BLaER1 (cell line): ENCODE data around the gene ELOVL3.
"Not testable (repeated sequence)": the region's sequence is repeated elsewhere in the genome, so short reads cannot be mapped to it uniquely, and the experiment has no call there.

Experiments used
- H3K27ac ChIP-seq: shearing (Covaris generic); formaldehyde crosslinking; 2 replicates; pipeline ENCODE4 v1.8.1; 2022
- H3K27me3 ChIP-seq: shearing (Covaris generic); formaldehyde crosslinking; 2 replicates; pipeline ENCODE4 v1.8.1; 2022
- H3K36me3 ChIP-seq: shearing (Covaris generic); formaldehyde crosslinking; 2 replicates; pipeline ENCODE4 v1.8.1; 2022
- H3K4me1 ChIP-seq: shearing (Covaris generic); formaldehyde crosslinking; 2 replicates; pipeline ENCODE4 v1.8.1; 2022
- H3K4me2 ChIP-seq: shearing (Covaris generic); formaldehyde crosslinking; 2 replicates; pipeline ENCODE4 v1.8.1; 2022
- H3K4me3 ChIP-seq: shearing (Covaris generic); formaldehyde crosslinking; 2 replicates; pipeline ENCODE4 v1.8.1; 2022
- H3K9ac ChIP-seq: shearing (Covaris generic); formaldehyde crosslinking; 2 replicates; pipeline ENCODE4 v1.8.1; 2022
- H3K9me3 ChIP-seq: shearing (Covaris generic); formaldehyde crosslinking; 2 replicates; pipeline ENCODE4 v1.8.1; 2022
- H4K20me1 ChIP-seq: shearing (Covaris generic); formaldehyde crosslinking; 2 replicates; pipeline ENCODE4 v1.8.1; 2022
- Cebpa-rat ChIP-seq: shearing (Covaris generic); IDR thresholded peaks from 2 replicates; pipeline ENCODE4 v1.8.1; 2022

Gene ELOVL3, protein sequence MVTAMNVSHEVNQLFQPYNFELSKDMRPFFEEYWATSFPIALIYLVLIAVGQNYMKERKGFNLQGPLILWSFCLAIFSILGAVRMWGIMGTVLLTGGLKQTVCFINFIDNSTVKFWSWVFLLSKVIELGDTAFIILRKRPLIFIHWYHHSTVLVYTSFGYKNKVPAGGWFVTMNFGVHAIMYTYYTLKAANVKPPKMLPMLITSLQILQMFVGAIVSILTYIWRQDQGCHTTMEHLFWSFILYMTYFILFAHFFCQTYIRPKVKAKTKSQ

DNA sequence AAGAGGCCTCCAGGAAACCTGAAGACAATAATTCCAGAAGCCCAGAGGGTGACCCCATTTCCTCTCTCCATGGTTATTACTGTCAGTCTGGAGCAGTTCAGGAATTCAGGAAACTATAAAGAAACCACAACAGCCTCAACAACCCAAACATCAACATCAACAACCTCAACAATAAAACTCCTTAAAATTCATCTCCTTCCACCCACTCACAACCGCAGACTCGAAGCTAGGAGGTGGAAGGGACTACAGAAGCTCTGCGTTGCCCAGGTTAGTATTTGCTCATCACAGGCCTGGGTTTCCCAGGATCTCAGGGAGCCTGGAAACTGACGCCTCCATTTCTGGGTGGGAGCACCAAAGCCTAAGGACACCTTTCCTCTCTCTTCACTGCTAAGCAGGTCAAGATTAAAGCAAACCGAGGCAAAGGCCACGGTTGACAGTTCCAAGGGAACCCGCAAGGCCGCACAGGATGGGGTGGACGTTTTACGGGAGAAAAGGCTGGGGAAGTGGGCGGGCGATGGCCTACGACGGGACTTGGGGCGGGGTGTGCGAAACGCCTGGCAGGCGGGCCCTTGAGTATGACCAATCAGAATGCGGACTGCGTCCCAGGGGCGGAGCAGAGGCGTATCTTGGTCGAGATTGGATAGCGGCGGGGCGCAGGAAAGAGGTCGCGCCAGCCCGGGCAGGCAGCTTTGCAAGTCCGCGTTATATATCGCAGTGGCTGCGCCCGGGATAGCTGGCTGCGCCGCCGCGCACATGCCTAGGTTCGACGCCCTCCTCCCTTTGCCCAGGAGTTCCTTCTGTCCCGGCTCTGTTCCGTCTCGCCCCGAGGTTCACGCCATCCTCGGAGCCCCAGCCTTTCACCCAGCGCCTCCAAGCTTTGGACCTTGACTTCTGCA is at the start of gene ELOVL3:
ELOVL3 (plus strand) TSS at position 654 of the 896 bp plus-strand sequence. CDS start 250 bp downstream, outside the sequence.
- H3K4me3 ChIP-seq, result peak within 1 kb of the TSS; percentile 53
- no peaks in the 10 kb centered on the region for H3K36me3 ChIP-seq
- H3K27me3 ChIP-seq, result peaks cover 41% of the 10 kb centered on the region
- H3K27ac ChIP-seq, result no peak within 1 kb of the TSS
- no peaks in the 10 kb centered on the region for H3K9me3 ChIP-seq
- peaks cover 9% of the 10 kb centered on the region for H4K20me1 ChIP-seq
- H3K9ac ChIP-seq, result no peak within 1 kb of the TSS
- peak within 1 kb of the TSS; percentile 87 for H3K4me2 ChIP-seq
- TF ChIP-seq Cebpa-rat, result no peak
- peaks cover 26% of the 10 kb centered on the region for H3K4me1 ChIP-seq

DNA sequence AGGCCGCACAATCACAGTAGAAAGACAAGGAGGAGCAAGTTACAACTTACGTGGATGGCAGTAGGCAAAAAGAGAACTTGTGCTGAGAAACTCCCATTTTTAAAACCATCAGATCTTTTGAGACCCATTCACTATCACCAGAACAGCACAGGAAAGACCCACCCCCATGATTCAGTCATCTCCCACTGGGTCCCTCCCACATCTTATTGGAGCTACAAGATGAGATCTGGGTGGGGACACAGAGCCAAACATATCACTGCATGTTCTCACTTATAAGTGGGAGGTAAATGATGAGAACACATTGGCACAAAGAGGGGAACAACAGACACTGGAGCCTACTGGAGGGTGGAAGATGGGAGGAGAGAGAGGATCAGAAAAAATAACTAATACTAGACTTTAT is 41.5 kb upstream of the ELOVL3 start:
- Histone ChIP-seq H3K9me3 (peaks cover 34% of the 10 kb centered on the region), H3K4me3 (no peak overlapping the region), H3K36me3 (no peaks in the 10 kb centered on the region), H3K9ac (no peak overlapping the region), H3K4me2 (no peak overlapping the region), H4K20me1 (no peaks in the 10 kb centered on the region), H3K27me3 (no peaks in the 10 kb centered on the region), H3K27ac (no peak overlapping the region), H3K4me1 (no peaks in the 10 kb centered on the region)
- TF ChIP-seq Cebpa-rat, result no peak

DNA sequence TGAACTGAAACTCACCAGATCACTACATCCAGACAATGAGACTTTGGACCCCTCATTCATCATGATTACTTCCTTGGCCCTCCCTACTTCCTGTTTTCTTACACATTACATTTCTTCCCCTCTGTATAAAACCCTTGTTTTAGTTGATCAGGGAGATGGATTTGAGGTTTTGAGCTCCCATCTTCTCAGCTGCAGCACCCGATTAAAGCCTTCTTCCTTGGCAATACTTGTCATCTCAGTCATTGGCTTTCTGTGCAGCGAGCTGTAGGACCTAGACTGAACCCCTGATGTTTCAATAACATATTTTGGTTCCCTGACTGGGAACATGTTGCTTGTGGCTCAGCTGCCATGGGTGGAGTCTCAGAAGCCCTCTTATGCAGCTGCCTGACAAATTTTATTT is 40.8 kb upstream of the ELOVL3 start:
- no peak overlapping the region for H3K4me2 ChIP-seq
- H4K20me1 ChIP-seq, result no peaks in the 10 kb centered on the region
- H3K27ac ChIP-seq, result no peak overlapping the region
- no peaks in the 10 kb centered on the region for H3K4me1 ChIP-seq
- H3K27me3 ChIP-seq, result no peaks in the 10 kb centered on the region
- H3K9ac ChIP-seq, result no peak overlapping the region
- H3K4me3 ChIP-seq, result no peak overlapping the region
- no peaks in the 10 kb centered on the region for H3K36me3 ChIP-seq
- no peak for TF ChIP-seq Cebpa-rat
- H3K9me3 ChIP-seq, result peaks cover 41% of the 10 kb centered on the region

DNA sequence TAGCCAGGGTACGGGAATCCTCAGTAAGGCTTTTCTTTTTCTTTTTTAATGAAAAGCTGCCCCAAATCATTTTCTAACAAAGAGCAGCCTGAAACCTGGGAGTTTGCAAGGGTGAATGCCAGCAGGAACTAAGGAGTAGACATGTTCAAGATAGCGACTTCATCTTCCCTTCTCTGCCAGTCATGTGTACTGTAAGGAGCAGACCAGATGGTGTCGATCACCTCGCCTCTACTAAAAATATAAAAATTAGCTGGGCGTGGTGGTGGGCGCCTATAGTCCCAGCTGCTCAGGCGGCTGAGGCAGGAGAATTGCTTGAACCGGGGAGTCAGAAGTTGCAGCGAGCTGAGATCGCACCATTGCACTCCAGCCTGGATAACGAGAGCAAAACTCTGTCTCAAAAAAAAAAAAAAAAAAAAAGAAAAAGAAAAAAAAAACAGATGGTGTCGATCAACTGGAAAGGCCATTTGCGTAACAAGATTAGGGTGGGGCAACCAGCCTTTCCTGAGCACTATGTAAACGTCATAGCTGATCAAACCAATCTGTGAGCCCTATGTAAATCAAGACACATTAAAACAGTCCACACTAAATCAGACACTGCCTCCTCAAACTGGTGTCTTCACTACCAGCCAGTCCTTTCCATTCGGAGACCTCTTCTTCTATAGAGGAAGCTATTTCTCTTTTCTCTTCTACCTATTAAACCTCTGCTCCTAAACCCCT is 40.1 kb upstream of the ELOVL3 start:
- no peak for TF ChIP-seq Cebpa-rat
- Histone ChIP-seq H3K4me3 (no peak overlapping the region), H3K27ac (no peak overlapping the region), H3K27me3 (no peaks in the 10 kb centered on the region), H3K36me3 (no peaks in the 10 kb centered on the region), H3K9me3 (peaks cover 47% of the 10 kb centered on the region), H3K4me1 (no peaks in the 10 kb centered on the region), H4K20me1 (no peaks in the 10 kb centered on the region), H3K4me2 (no peak overlapping the region), H3K9ac (no peak overlapping the region)

DNA sequence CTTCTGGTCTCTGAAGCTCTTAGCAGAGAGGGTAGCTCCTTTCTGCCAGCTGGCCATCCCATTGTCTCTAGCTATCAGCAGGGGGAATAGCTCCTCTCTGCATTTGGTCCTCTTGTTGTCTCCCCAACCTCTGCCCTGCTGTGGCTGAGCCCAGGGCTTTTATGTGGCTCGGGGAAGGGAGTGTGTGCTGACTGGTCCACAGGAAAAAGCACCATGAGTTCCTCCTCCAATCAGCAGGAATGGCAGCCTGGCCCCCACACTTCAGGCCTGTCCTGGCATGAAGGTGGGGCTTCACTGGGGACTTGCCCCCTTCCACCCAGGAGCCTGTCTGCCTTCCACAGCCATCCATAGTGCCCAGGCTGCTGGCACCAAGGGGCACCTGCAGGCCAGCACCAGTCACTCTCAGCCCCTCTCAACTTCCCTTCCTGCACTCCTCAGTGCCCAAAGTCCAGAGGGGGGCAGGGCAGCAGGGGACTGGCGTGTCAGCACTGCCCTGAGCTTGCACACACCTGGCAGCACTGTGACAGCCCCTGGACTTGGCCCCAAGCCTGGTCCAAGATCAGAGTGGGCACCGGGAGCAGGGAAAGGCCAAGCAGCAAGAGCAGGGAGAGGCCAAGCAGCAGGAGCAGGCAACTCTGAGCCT is 37.7 kb upstream of the ELOVL3 start:
- Histone ChIP-seq H3K4me1 (no peaks in the 10 kb centered on the region), H3K27me3 (no peaks in the 10 kb centered on the region), H3K4me3 (no peak overlapping the region), H3K4me2 (no peak overlapping the region), H3K9me3 (peaks cover 72% of the 10 kb centered on the region), H4K20me1 (no peaks in the 10 kb centered on the region), H3K36me3 (no peaks in the 10 kb centered on the region), H3K27ac (no peak overlapping the region), H3K9ac (no peak overlapping the region)
- TF ChIP-seq Cebpa-rat, result no peak

DNA sequence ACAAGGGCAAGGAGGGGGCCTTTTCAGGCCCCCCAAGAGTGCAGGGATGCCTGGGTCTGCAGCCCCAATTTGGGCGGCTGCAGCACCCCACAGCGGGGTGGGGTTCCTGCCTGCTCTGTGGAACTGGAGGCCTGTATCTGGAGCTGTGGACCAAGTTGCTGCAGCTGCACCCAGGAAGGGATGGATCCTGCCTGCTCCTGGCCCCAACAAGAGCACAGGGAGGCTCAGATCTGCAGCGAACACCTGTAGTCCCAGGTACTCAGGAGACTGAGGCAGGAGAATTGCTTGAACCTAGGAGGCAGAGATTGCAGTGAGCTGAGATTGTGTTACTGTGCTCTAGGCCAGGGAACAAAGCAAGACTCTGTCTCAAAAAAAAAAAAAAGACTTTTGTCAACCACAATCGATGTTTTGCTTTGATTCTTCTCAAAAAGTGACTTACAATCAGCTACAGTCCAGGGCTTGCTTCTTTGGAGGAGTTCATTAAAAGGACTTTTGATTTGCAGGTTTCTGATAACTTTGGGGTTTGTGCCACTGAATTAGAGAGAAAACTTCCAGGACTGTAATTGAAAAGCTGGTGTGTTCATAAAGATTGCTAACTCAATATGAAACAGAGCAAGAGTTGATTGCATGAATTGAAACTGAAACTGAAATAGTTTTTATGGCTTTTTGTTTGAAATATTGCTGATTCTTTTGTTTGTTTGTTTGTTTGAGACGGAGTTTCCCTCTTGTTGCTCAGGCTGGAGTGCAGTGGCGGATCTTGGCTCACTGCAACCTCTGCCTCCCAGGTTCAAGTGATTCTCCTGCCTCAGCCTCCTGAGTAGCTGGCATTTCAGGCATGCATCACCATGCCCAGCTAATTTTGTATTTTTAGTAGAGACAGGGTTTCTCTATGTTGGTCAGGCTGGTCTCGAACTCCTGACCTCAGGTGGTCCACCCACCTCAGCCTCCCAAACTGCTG is 36.9 kb upstream of the ELOVL3 start:
- H3K4me1 ChIP-seq, H3K36me3 ChIP-seq, H3K4me2 ChIP-seq, H3K27me3 ChIP-seq, H3K4me3 ChIP-seq, H3K9ac ChIP-seq, H4K20me1 ChIP-seq, H3K27ac ChIP-seq: not testable (repeated sequence)
- peaks cover 74% of the 10 kb centered on the region for H3K9me3 ChIP-seq

DNA sequence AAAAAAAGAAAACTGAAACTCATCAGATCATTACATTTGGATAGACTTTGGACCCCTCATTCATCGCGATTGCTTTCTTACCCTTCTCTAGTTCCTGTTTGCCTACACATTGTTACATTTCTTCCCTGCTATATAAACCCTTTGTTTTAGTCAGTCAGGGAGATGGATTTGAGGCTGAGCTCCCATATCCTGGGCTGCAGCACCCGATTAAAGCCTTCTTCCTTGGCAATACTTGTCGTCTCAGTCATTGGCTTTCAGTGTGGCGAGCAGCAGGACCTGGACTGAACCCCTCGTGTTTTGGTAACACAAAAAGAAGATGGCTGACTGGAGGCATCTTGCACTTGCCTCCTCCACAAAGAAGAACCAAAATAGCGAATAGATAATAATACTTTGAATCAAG is 34.1 kb upstream of the ELOVL3 start:
- Histone ChIP-seq H3K36me3 (no peaks in the 10 kb centered on the region), H3K4me2 (no peak overlapping the region), H3K27ac (no peak overlapping the region), H3K9me3 (peaks cover 50% of the 10 kb centered on the region), H3K27me3 (no peaks in the 10 kb centered on the region), H4K20me1 (no peaks in the 10 kb centered on the region), H3K4me1 (no peaks in the 10 kb centered on the region), H3K9ac (no peak overlapping the region), H3K4me3 (no peak overlapping the region)
- no peak for TF ChIP-seq Cebpa-rat

DNA sequence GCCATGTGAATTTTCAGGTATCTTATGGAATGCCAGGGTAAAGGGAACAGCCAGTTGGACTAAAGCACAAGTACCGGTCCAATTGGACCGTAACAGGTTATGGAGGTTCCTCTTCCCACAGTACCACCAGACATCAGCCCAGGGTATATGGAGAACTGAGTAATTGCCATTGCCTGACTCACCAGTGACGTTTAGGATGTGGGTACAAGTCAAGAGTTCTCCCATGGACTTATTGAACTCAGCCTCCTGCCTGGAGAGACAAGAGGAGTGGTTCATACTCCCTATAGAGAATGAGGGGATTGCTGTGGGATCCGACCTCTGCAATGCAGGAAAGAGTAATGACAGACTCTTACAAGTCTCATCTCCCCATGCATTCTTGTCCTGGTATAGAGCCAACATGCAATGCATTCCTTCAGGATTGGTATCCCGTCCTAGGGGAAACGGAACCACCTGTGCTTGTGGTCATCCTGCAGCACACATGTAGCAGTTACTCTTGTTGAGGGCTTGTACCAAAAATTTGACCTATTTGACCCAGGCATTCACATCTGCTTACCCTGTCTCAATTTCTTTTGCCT is 30.7 kb upstream of the ELOVL3 start:
- no peak overlapping the region for H3K27ac ChIP-seq
- no peaks in the 10 kb centered on the region for H3K27me3 ChIP-seq
- H3K4me2 ChIP-seq, result no peak overlapping the region
- no peak overlapping the region for H3K4me3 ChIP-seq
- H3K9me3 ChIP-seq, result peaks cover 35% of the 10 kb centered on the region
- TF ChIP-seq Cebpa-rat, result no peak
- H3K9ac ChIP-seq, result no peak overlapping the region
- H3K4me1 ChIP-seq, result no peaks in the 10 kb centered on the region
- no peaks in the 10 kb centered on the region for H4K20me1 ChIP-seq
- H3K36me3 ChIP-seq, result no peaks in the 10 kb centered on the region
